ENCODE data around the gene ANK3.

Gene ANK3

DNA sequence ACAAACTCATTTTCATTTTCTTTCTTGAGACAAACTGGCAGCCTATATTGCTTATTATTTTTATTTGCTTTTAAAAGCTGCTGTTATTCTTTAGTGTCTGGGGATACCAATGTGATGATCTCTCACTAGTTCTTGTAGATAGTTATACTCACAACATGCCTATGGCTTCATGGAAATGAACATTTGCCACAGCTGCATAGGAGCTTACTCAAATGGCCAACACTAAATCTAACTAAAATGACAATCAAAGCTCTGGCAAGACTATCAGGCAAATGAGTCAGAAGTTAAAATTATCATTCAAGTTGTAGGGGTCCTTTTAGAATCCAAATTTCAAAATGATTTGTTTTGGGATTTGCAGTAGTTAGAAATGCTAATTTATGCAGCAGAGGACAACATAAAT lies 225.9 kb downstream of the ANK3 start:
- H3K36me3 ChIP-seq (ENCODE audit: insufficient read depth, low read length), result no peaks in the 10 kb centered on the region
- no peaks in the 10 kb centered on the region for H3K4me1 ChIP-seq (ENCODE audit: insufficient read depth, low read length)
- no peak overlapping the region for H3K9ac ChIP-seq (ENCODE audit: low read depth, low read length)
- no peaks in the 10 kb centered on the region for H3K9me3 ChIP-seq (ENCODE audit: control insufficient read depth, insufficient read depth, low read length)

DNA sequence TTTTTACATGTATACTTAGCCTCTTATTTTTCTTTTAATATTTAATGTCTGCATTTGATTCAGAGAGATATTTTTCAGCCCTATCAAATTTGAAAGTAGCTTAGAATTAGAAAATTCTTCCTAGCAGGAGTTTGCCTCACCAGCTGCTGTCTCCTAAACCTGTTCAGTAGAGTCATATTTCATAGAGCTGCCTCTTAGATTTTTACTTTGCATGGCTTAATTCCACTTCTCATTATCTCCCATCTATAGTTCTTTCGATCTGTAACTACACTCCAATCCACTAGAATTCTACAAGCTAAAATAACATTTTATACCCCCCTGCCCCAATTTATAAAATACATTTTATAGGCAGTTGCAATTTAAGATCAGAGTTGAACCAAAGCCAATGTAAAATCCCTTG lies 227.0 kb downstream of the ANK3 start:
- H3K4me1 ChIP-seq (ENCODE audit: insufficient read depth, low read length), result no peaks in the 10 kb centered on the region
- H3K36me3 ChIP-seq (ENCODE audit: insufficient read depth, low read length), result no peaks in the 10 kb centered on the region
- H3K9ac ChIP-seq (ENCODE audit: low read depth, low read length), result no peak overlapping the region
- no peaks in the 10 kb centered on the region for H3K9me3 ChIP-seq (ENCODE audit: control insufficient read depth, insufficient read depth, low read length)

DNA sequence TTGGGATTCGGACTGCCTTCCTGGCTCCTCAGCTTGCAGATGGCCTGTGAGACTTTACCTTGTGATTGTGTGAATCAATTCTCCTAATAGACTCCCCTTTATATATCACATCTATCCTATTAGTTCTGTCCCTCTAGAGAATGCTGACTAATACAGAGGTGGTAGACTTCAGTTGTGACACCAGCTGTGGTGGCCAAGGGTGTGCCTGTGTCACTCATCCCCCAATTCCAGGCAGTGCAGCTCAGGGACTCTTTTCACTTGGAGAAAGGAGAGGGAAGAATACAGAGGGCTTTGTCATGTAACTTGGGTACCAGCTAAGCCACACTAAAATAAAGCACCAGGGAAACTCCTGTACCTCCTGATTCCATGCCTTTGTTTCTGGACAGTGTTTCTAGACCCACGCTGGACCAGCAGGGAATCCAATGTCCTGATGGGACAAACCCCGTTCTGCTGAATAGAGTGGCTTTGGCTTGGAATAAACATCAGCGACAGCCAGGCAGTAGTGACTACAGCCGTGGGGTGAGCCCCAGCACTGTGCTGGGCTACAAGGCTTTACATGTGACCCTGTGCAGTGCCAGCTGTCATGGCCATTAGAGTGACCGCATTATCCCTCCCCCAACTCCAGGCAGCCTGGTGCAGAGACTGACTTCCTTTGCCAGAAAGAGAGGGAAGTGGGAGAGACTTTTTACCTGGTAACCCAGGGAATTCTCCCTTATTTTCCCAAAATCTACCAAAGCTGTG lies 233.6 kb downstream of the ANK3 start:
- no peaks in the 10 kb centered on the region for H3K9me3 ChIP-seq (ENCODE audit: control insufficient read depth, insufficient read depth, low read length)
- H3K36me3 ChIP-seq (ENCODE audit: insufficient read depth, low read length), result no peaks in the 10 kb centered on the region
- no peaks in the 10 kb centered on the region for H3K4me1 ChIP-seq (ENCODE audit: insufficient read depth, low read length)
- H3K9ac ChIP-seq (ENCODE audit: low read depth, low read length), result no peak overlapping the region

DNA sequence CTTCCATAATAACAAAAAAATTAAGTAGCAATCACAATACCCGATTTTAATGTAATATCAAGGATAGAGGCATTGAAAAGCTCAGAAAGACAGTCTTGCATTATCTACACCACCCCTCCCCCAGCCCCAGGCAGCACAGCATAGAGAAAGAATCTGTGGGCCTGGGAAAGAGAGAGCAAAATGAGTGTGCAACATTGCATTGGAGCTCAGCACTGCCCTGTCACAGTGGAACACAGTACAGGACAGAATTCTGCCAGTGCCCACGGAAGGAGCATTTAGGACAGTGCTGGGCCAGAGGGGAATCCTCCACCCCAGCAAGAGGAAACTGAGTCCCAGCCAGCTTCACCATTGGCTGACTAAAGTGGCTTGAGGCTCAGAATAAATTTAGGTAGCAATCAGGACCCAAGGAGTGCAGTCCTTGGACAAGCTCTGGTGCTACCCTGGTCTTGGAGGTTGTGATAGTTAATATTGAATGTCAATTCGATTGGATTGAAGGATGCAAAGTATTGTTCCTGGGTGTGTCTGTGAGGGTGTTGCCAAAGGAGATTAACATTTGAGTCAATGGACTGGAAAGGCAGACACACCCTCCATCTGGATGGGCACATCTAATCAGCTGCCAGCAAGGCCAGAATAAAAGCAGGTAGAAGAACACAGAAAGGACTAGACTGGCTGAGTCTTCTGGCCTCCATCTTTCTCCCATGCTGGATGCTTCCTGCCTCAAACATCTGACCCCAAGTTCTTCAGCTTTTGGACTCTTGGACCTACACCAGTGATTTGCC lies 234.4 kb downstream of the ANK3 start:
- H3K36me3 ChIP-seq (ENCODE audit: insufficient read depth, low read length), result no peaks in the 10 kb centered on the region
- H3K9ac ChIP-seq (ENCODE audit: low read depth, low read length), result no peak overlapping the region
- H3K4me1 ChIP-seq (ENCODE audit: insufficient read depth, low read length), result no peaks in the 10 kb centered on the region
- H3K9me3 ChIP-seq (ENCODE audit: control insufficient read depth, insufficient read depth, low read length), result no peaks in the 10 kb centered on the region

DNA sequence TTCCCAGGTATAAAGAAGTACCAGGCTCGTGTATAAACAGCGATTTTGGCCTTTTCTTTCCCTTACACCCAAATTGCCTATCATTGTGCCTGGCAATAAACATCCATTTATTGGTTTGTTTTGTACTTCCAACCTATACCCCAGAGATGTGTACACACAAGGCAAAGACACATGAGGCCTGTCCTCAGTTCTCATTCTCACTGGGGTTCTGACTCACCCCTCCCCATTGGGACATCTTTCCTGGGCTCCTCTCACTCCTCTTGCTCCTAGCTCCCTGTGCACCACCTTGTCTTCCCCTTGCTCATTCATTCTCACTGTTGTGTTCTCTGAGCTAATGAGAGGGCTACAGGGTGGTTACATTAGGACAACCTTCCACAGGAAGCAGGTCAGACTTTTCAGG lies 240.7 kb downstream of the ANK3 start:
- H3K9ac ChIP-seq (ENCODE audit: low read depth, low read length), result no peak overlapping the region
- H3K36me3 ChIP-seq (ENCODE audit: insufficient read depth, low read length), result no peaks in the 10 kb centered on the region
- H3K9me3 ChIP-seq (ENCODE audit: control insufficient read depth, insufficient read depth, low read length), result no peaks in the 10 kb centered on the region
- no peaks in the 10 kb centered on the region for H3K4me1 ChIP-seq (ENCODE audit: insufficient read depth, low read length)

DNA sequence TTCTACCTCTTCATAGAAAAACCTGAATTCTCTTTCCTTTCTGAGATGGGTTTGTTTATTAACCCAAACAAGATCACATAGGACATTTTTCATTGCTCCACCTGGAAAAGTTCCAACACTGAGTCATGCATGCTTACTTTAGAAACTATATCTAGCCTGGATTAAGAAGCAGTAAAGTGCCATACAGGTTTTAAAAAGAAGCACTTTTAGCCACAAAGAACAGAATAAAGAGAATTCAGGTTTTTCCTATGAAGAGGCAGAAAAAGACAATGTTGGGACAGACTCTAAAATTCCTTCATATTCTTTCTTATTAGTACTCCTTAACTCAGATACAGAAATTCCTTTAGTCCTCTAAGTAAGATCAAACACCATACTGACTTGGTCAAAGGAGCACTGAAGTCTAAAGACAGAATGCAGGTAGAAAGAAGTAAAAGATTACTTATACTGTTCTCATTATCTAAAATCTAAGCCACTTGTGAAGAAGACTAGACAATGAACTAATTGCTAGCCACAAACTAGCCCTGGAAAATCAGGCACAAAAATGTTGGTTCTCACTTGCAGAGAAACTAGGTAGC lies 241.3 kb downstream of the ANK3 start:
- H3K9ac ChIP-seq (ENCODE audit: low read depth, low read length), result no peak overlapping the region
- no peaks in the 10 kb centered on the region for H3K9me3 ChIP-seq (ENCODE audit: control insufficient read depth, insufficient read depth, low read length)
- H3K36me3 ChIP-seq (ENCODE audit: insufficient read depth, low read length), result no peaks in the 10 kb centered on the region
- H3K4me1 ChIP-seq (ENCODE audit: insufficient read depth, low read length), result no peaks in the 10 kb centered on the region

DNA sequence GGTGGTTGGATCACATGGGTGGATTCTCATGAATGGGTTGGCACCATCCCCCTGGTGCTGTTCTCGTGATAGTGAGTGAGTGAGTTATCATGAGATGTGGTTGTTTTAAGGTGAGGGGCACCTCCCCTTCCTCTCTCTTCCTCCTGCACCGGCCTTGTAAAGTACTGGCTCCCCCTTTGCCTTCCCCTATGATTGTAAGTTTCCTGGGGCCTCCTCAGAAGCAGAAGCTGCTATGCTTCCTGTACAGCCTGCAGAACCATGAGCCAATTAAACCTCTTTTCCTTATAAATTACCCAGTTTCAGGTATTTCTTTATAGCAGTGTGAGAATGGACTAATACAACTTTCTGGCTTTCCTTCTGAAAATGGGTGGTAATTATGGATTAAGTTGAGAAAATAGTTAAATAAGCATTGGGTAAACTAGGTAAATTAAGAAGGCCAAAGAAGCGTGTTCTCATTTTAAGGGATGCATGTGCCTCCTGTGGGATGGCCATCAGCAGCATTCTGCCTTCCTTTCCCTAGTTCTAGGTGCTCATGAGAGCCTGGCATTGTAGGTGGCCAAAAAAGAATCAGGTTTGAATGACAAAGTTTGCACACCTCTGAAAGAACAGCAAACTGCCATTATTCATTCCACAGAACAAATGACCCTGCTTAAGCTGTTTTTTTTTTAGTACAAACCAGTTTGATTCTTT lies 242.0 kb downstream of the ANK3 start:
- Histone ChIP-seq H3K4me1 (ENCODE audit: insufficient read depth, low read length) (no peaks in the 10 kb centered on the region), H3K36me3 (ENCODE audit: insufficient read depth, low read length) (no peaks in the 10 kb centered on the region)

DNA sequence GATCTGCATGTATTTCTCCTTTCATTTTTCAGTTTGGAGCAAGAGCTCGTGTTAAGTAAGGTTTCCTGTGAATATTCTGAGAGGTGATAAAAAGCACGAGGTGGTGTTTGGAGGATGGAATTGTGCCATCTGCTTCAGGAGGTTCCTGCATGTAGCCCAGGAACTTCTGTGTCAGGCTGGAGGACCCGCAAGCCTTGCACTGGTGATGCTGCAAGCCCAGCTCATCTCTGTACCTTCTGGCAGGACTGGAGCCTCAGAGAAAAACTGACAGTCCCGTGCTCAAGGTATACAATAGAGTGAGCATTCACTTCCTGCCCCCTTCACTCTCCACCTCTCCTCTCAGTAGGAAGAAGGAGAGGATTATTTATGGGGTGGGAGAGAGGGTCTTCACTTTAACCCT lies 242.7 kb downstream of the ANK3 start:
- Histone ChIP-seq H3K9ac (ENCODE audit: low read depth, low read length) (no peak overlapping the region), H3K36me3 (ENCODE audit: insufficient read depth, low read length) (no peaks in the 10 kb centered on the region), H3K4me1 (ENCODE audit: insufficient read depth, low read length) (peaks cover 3% of the 10 kb centered on the region; the same call in 1 of the 2 replicates), H3K9me3 (ENCODE audit: control insufficient read depth, insufficient read depth, low read length) (no peaks in the 10 kb centered on the region)

More for the DNA sequence above, 242.0 kb downstream of the ANK3 start:
- Histone ChIP-seq H3K9ac (ENCODE audit: low read depth, low read length) (no peak overlapping the region), H3K9me3 (ENCODE audit: control insufficient read depth, insufficient read depth, low read length) (no peaks in the 10 kb centered on the region)

DNA sequence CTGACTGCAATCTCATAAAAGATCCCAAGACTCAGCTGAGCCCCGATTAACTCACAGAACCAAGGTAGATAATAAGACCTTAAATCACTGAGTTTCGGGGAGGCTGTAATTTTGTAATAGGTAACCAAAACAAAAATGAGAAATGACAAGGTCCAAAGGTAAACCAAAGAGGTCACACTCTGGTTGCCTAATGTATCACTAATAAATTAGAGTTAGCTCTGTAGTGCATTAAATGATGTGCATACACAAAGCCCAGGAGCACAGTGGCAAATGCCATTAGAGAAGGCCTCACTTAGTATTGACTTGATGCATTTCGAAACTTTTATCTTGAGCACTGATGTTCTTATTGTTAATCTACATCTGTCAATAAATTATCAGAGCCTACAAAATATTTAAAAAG lies 245.6 kb downstream of the ANK3 start:
- H3K9ac ChIP-seq (ENCODE audit: low read depth, low read length), result no peak overlapping the region
- peaks cover 7% of the 10 kb centered on the region; the same call in 1 of the 2 replicates for H3K4me1 ChIP-seq (ENCODE audit: insufficient read depth, low read length)
- no peaks in the 10 kb centered on the region for H3K9me3 ChIP-seq (ENCODE audit: control insufficient read depth, insufficient read depth, low read length)
- no peaks in the 10 kb centered on the region for H3K36me3 ChIP-seq (ENCODE audit: insufficient read depth, low read length)

DNA sequence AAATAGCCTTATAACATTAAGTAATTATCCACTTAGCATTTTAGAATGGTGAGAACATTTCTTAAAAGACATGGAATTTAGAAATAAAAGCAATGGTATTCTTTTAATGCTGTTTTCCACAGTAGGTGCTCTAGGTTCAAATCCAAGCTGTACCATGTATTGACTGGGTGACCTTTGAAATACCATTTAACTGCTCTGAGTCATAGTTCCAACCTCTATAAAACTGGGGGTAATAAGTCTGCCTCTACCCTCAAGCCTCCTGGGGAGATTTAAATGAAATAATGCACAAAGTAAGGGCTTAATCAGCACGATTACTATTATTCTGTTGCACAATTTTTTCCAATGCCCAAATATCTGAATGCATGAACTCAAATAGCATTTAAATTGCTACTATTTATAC lies 246.9 kb downstream of the ANK3 start:
- peaks cover 10% of the 10 kb centered on the region; the same call in 1 of the 2 replicates for H3K4me1 ChIP-seq (ENCODE audit: insufficient read depth, low read length)
- no peaks in the 10 kb centered on the region for H3K9me3 ChIP-seq (ENCODE audit: control insufficient read depth, insufficient read depth, low read length)
- no peak overlapping the region for H3K9ac ChIP-seq (ENCODE audit: low read depth, low read length)
- H3K36me3 ChIP-seq (ENCODE audit: insufficient read depth, low read length), result no peaks in the 10 kb centered on the region

DNA sequence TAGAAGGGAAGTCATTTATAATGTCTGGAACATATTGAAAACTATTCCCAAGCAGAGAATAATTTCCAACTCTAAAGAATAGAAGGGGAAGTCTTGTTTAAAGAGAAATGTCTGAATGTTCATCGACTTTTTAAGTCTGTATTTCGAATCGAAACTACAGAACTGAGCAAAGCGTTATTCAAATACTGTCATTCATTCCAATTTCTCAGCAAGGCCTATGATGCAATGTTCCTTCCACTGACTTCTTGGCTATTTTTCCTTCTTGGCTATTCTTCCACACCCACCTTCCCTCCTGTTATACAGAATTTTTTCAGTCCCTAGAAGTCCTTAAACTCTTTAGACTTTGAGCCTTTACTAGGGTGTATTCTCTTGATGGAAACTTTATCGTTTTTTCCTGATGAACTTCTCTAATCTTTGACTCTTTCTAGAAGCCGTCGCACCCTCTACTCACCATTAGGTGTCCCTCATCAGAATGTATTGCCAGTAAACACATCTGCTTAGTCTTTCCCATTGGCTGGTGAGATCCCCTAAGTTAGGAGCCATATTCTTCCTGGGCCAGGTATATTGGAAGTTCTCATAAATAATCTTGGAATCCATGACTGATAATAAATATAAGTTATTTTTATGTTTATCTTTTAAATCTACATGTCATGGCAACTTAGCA lies 247.6 kb downstream of the ANK3 start:
- no peaks in the 10 kb centered on the region for H3K9me3 ChIP-seq (ENCODE audit: control insufficient read depth, insufficient read depth, low read length)
- H3K4me1 ChIP-seq (ENCODE audit: insufficient read depth, low read length), result peaks cover 10% of the 10 kb centered on the region; the same call in 1 of the 2 replicates
- H3K36me3 ChIP-seq (ENCODE audit: insufficient read depth, low read length), result no peaks in the 10 kb centered on the region
- no peak overlapping the region for H3K9ac ChIP-seq (ENCODE audit: low read depth, low read length)

DNA sequence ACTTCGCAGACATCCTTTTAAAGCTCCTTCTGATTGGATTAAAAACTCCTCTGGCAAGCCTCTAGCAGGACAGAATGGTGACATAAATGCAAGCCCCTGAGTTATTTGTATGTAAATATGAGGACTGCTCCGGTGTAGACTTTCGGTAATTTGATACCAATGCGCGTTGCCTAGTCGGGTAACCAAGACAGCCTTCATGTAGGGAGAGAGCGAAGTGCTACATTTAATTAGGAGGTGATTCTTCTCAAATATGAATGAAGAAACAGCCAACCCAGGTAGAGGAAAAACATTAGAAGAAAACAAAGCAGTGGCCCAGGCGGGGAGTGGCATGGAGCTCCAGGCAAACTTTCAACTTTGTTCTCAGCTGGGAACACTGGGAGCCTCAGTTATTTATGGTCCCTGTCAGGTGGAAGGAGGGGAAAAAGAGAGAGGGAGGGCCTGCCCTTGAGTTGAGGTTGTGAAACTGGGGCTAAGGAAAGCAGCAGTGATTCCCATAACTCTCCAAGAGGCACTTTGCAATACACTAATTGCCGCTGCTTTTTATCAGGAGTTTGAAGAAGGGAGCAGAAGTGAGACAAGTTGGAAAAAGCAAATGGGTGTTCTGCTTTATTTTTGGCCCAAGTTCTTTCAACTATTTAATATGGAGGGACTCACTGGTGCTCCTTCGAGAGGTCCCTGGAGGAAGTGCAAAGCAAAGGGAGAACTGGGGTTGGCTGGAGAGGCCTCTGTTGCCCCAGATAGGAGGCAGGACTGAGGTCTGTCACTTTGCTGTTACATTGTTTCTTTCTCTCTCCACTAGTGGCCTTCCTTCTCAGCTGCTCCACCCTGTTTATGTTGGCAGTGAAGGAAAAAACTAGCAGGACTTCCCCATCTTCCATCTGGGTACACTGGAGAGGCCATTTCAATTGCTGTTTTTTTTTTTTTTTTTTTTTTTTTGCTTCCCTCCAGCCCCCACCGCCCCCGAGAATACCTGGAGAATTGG lies 248.7 kb downstream of the ANK3 start:
- no peaks in the 10 kb centered on the region for H3K36me3 ChIP-seq (ENCODE audit: insufficient read depth, low read length)
- peak overlapping the region; percentile 81 for H3K9ac ChIP-seq (ENCODE audit: low read depth, low read length)

More for the DNA sequence above, 248.7 kb downstream of the ANK3 start:
- Histone ChIP-seq H3K9me3 (ENCODE audit: control insufficient read depth, insufficient read depth, low read length) (no peaks in the 10 kb centered on the region), H3K4me1 (ENCODE audit: insufficient read depth, low read length) (peaks cover 10% of the 10 kb centered on the region; the same call in 1 of the 2 replicates)

Data from ES-I3 (cell line).